Activated T-helper 2 cell treated with anti-CD3 and anti-CD28 coated beads, Interferon-gamma antibody, Interleukin-2, Interleukin-4, amounts not matched to agents 10 μg/mL and 5 μg/mL and 100 μg/mL, durations not matched to agents 14 hours and 24 hours and 36 hours (primary cell): ENCODE results near the gene GGA1. TPM values are rescaled to one million over a fixed set of nuclear protein-coding genes. Genes with fewer than 3 reads are reported as not detected.

ENCODE experiments used
- DNase-seq: peaks from one replicate; pipeline ENCODE4 v3.0.0; 2021; ENCODE audit warnings: low spot score
- H3K27ac Mint-ChIP-seq: one replicate; pipeline ENCODE4 v1.8.0; 2021; ENCODE audit warnings: mixed read lengths
- H3K27me3 Mint-ChIP-seq: one replicate; pipeline ENCODE4 v1.8.0; 2021; ENCODE audit warnings: low read depth, mixed read lengths
- H3K36me3 Mint-ChIP-seq: one replicate; pipeline ENCODE4 v1.8.0; 2021; ENCODE audit warnings: low read depth, mixed read lengths
- H3K4me1 Mint-ChIP-seq: one replicate; pipeline ENCODE4 v1.8.0; 2021; ENCODE audit warnings: low read depth, mixed read lengths
- H3K4me3 Mint-ChIP-seq: one replicate; pipeline ENCODE4 v1.8.0; 2021; ENCODE audit warnings: low read depth, mild to moderate bottlenecking, moderate library complexity, mixed read lengths
- H3K9me3 Mint-ChIP-seq: one replicate; pipeline ENCODE4 v1.8.0; 2021; ENCODE audit warnings: mixed read lengths
- intact Hi-C: fragments of 100-400 bp; cut with micrococcal nuclease; formaldehyde crosslinking; loops from one replicate; pipeline ENCODE4 v1.15.1; 2023
- total RNA-seq: library from RNA; stranded (reverse); gene quantifications from 2 replicates; pipeline ENCODE4 v1.2.3, GENCODE V29; 2022

The GGA1 gene
- total RNA-seq, 1 donor from 2014 or later, result 69.3 TPM

DNA sequence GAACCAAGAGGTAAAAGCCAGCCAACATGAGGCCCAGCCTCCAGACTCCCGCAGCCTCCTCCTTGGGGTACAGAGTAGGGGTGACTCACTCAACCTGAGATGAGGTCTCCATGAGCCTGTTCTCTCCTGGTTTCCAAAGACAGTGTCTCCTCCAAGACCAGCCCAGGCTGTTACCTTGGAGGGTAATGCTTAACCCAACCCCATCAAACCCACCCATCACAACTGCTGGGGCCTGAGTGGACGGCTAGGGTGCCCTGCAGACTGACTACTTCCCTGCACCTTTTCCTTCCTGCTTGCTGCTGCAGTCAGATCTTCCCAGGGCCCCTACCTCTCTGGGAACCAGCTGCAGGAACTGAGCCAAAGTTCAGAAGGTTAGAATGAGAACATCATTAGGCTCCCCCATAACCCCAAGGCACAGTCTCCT lies 72.4 kb downstream of the GGA1 start:
- Mint-ChIP-seq H3K27ac (peak overlapping the region; percentile 7), H3K27me3 (no peaks in the 10 kb centered on the region), H3K4me3 (no peak overlapping the region), H3K9me3 (no peaks in the 10 kb centered on the region), H3K4me1 (peaks cover 23% of the 10 kb centered on the region), H3K36me3 (peaks cover 25% of the 10 kb centered on the region)
- no peak for DNase-seq
- intact Hi-C loops, result loop anchor here (1.0 to 2.0 kb wide), 3 partner anchors 38 to 74 kb away; no protein-coding TSS in a partner anchor

DNA sequence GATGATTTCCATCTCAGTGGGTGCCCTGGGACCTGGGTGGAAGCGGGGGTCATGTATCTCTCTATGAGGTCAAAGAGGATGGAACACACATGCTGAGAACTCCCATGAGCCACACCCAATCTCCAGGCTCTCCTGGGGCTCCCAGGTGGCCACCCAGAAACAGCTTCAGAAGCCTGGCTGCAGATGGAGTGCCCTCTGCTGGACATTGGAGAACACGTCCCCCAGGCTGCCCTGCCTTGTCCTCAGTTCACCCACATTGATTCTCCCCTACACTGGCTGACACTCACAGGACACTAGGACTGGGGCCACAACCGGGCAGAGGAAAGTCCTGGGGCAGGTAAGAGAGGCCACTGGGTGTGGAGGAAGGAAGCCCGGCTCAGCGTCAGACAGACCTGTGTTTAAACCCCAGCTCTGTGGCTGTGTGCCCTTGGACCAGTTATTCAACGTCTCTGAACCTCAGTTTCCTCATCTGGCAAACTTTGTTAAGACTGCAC lies 73.0 kb downstream of the GGA1 start:
- peaks cover 22% of the 10 kb centered on the region for H3K4me1 Mint-ChIP-seq
- intact Hi-C loops, result loop anchor here (1.0 to 2.0 kb wide), 3 partner anchors 38 to 75 kb away; no protein-coding TSS in a partner anchor
- no peaks in the 10 kb centered on the region for H3K27me3 Mint-ChIP-seq
- no peaks in the 10 kb centered on the region for H3K9me3 Mint-ChIP-seq
- H3K36me3 Mint-ChIP-seq, result peaks cover 23% of the 10 kb centered on the region
- no peak overlapping the region for H3K4me3 Mint-ChIP-seq
- H3K27ac Mint-ChIP-seq, result no peak overlapping the region
- DNase-seq, result peak; percentile 69

Other genes starting within 250 kb of the GGA1 start
- 0.11 TPM in 2 replicates for gene ELFN2, start 181.4 kb upstream of the GGA1 start, total RNA-seq
- gene MFNG, start 122.5 kb upstream of the GGA1 start, total RNA-seq, result 166 and 168 TPM in 2 replicates
- 0.09 TPM in 1 of 2 replicates, not detected in the other for gene CARD10, start 89.4 kb upstream of the GGA1 start, total RNA-seq
- 0.74 and 1.1 TPM in 2 replicates for gene CDC42EP1, start 48.4 kb upstream of the GGA1 start, total RNA-seq
- not detected in 2 replicates for gene LGALS2, start 28.7 kb upstream of the GGA1 start, total RNA-seq
- gene SH3BP1, start 30.8 kb downstream of the GGA1 start, total RNA-seq, result 117 and 122 TPM in 2 replicates
- gene PDXP, start 49.9 kb downstream of the GGA1 start, total RNA-seq, result 40.1 and 41.9 TPM in 2 replicates
- 892 and 921 TPM in 2 replicates for gene LGALS1, start 66.8 kb downstream of the GGA1 start, total RNA-seq
- gene NOL12, start 77.5 kb downstream of the GGA1 start, total RNA-seq, result 55.4 and 60.6 TPM in 2 replicates
- gene TRIOBP, start 88.2 kb downstream of the GGA1 start, total RNA-seq, result 37.2 and 43.3 TPM in 2 replicates
- 24.2 and 25.5 TPM in 2 replicates for gene GCAT, start 199.1 kb downstream of the GGA1 start, total RNA-seq
- 0.28 and 0.32 TPM in 2 replicates for gene GALR3, start 214.5 kb downstream of the GGA1 start, total RNA-seq
- 24.7 and 27.3 TPM in 2 replicates for gene ANKRD54, start 235.5 kb downstream of the GGA1 start, total RNA-seq
- 462 and 480 TPM in 2 replicates for gene EIF3L, start 240.6 kb downstream of the GGA1 start, total RNA-seq